Ascending aorta (tissue), 2 donors: Measurements from ENCODE around the gene CCDC170. TPM values are rescaled to one million over a fixed set of nuclear protein-coding genes. Genes with fewer than 3 reads are reported as not detected.
A peak's percentile ranks its signal among the peaks of the same experiment; 100 is the strongest.
"Not testable (repeated sequence)": the region's sequence is repeated elsewhere in the genome, so short reads cannot be mapped to it uniquely, and the experiment has no call there.

ENCODE experiments used
- DNase-seq, 2 donors: peaks; one replicate each; pipeline ENCODE4 v3.0.0-alpha.2; 2019; ENCODE audit warnings: low spot score in 2 of 2
- H3K27ac ChIP-seq, 2 donors: fragments of 200-600 bp; sonication (generic); one replicate each; pipeline ENCODE4 v1.5.1; 2016 to 2017; ENCODE audit warnings: mild to moderate bottlenecking in 1 of 2
- H3K27me3 ChIP-seq: fragments of 200-600 bp; sonication (generic); one replicate; pipeline ENCODE4 v1.5.1; 2017
- H3K36me3 ChIP-seq, 2 donors: fragments of 200-600 bp; sonication (generic); one replicate each; pipeline ENCODE4 v1.5.1; 2016
- H3K4me1 ChIP-seq, 2 donors: fragments of 200-600 bp; sonication (generic); one replicate each; pipeline ENCODE4 v1.5.1; 2016 to 2017; ENCODE audit warnings: mild to moderate bottlenecking in 1 of 2
- H3K4me3 ChIP-seq, 2 donors: fragments of 200-600 bp; sonication (generic); one replicate each; pipeline ENCODE4 v1.5.1; 2016 to 2017; ENCODE audit warnings: mild to moderate bottlenecking in 1 of 2
- H3K9me3 ChIP-seq, 2 donors: fragments of 200-600 bp; sonication (generic); one replicate each; pipeline ENCODE4 v1.5.1; 2016
- intact Hi-C: fragments of 100-400 bp; cut with DNase I; formaldehyde crosslinking; loops from one replicate; pipeline ENCODE4 v1.15.1; 2023
- total RNA-seq: library from RNA; depleted of rRNA; stranded (reverse); fragments of >200 nt; gene quantifications from one replicate; pipeline ENCODE4 v1.1.0, GENCODE V29; 2016
- TF ChIP-seq, protein P1 (sequence below), 3 experiments: fragments of 200-600 bp in 2 of 3; fragments of 450-650 bp in 1 of 3; sonication (generic) in 2 of 3; IDR thresholded peaks; one replicate each; pipeline ENCODE4 v1.5.1; 2016 to 2019; ENCODE audit warnings: antibody characterized with exemption in 3 of 3, mild to moderate bottlenecking in 1 of 3, moderate library complexity in 1 of 3

Gene CCDC170, protein sequence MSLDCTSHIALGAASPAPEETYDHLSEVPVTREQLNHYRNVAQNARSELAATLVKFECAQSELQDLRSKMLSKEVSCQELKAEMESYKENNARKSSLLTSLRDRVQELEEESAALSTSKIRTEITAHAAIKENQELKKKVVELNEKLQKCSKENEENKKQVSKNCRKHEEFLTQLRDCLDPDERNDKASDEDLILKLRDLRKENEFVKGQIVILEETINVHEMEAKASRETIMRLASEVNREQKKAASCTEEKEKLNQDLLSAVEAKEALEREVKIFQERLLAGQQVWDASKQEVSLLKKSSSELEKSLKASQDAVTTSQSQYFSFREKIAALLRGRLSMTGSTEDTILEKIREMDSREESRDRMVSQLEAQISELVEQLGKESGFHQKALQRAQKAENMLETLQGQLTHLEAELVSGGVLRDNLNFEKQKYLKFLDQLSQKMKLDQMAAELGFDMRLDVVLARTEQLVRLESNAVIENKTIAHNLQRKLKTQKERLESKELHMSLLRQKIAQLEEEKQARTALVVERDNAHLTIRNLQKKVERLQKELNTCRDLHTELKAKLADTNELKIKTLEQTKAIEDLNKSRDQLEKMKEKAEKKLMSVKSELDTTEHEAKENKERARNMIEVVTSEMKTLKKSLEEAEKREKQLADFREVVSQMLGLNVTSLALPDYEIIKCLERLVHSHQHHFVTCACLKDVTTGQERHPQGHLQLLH
- not detected for total RNA-seq

DNA sequence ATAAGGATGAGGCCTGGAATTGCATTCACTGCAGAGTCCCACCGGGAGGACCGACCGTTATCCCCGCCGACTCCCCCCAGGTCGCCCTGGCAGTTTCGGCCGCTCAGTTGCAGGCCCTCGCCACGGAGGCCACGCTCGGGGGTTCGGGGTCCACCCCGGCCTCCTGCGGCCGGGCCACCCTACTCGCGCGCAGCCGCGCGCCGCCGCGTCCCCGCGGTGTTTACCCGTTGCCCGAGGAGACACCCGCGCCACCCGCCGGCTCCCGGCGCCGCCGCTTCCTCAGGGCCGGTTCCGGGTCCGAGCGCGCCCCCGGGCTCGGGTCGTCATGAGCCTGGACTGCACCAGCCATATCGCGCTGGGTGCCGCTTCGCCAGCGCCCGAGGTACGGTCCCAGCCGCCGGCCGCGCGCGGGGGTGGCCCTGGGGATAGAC lies at the start of gene CCDC170:
TSS of gene CCDC170 (plus strand) at position 214 of the 431 bp plus-strand sequence. CDS start at position 326, 112 bp downstream.
- DNase-seq: no peak
- Histone ChIP-seq H3K27me3 (no peaks in the 10 kb centered on the region), H3K36me3 (no peaks in the 10 kb centered on the region), H3K27ac (peak within 1 kb of the TSS; percentile 62 to 66), H3K4me3 (peak within 1 kb of the TSS; percentile 68 to 76), H3K9me3 (no peaks in the 10 kb centered on the region), H3K4me1 (peaks cover 0 to 4% of the 10 kb centered on the region in 2 donors)
- intact Hi-C loops: no loop called here
- TF ChIP-seq, protein P1, sequence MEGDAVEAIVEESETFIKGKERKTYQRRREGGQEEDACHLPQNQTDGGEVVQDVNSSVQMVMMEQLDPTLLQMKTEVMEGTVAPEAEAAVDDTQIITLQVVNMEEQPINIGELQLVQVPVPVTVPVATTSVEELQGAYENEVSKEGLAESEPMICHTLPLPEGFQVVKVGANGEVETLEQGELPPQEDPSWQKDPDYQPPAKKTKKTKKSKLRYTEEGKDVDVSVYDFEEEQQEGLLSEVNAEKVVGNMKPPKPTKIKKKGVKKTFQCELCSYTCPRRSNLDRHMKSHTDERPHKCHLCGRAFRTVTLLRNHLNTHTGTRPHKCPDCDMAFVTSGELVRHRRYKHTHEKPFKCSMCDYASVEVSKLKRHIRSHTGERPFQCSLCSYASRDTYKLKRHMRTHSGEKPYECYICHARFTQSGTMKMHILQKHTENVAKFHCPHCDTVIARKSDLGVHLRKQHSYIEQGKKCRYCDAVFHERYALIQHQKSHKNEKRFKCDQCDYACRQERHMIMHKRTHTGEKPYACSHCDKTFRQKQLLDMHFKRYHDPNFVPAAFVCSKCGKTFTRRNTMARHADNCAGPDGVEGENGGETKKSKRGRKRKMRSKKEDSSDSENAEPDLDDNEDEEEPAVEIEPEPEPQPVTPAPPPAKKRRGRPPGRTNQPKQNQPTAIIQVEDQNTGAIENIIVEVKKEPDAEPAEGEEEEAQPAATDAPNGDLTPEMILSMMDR (IDR thresholded peaks at IDR 0.05): no peak

DNA sequence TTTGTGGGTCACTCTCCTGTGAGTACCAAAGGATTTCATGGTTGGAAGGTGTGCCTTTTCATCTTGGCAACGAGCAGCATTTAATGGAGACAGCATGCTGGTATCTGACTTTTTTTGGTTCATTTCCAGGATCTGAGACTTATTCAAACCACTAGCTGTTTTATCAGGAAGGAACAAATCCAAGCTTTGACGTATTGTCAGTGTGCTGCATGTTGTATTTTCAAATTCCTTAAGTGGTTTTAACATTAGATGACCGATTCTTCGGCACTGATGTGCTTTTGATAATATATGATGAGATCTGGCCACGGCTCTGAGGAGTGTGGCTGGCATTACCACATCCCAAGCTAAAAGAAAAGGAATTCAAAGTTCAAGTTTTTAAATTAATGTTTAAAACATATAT lies 48.3 kb upstream of the CCDC170 start:
- Histone ChIP-seq H3K27ac (peak overlapping the region; percentile 85 to 90), H3K4me3 (peak overlapping the region in 1 of 2 donors; percentile 6), H3K9me3 (no peaks in the 10 kb centered on the region), H3K27me3 (no peaks in the 10 kb centered on the region), H3K36me3 (no peaks in the 10 kb centered on the region), H3K4me1 (peaks cover 8 to 32% of the 10 kb centered on the region in 2 donors)
- DNase-seq: no peak
- intact Hi-C loops: no loop called here
- TF ChIP-seq, protein P1 (IDR thresholded peaks at IDR 0.05): no peak

DNA sequence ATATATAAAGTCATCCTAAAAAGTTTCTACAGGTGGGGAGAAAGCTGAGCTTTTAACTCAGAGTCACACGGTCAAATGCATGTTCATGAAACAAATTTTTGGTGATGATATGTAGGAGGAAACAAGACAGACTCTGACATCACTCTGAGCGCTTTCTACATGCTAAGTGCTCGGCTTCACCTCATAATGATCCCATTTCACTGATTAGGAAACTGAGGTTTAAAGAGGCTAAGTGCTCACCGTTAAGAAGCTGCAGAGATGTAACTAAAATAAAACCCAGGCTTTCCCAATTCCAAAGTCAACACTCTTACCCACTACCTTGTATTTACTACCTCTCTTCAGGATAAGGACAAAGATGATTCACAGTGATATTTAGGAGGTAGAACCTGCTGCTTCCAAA lies 46.6 kb upstream of the CCDC170 start:
- Histone ChIP-seq H3K27ac (peak overlapping the region; percentile 85 to 90), H3K4me1 (peaks cover 8 to 22% of the 10 kb centered on the region in 2 donors), H3K9me3 (no peaks in the 10 kb centered on the region), H3K4me3 (no peak overlapping the region), H3K36me3 (no peaks in the 10 kb centered on the region), H3K27me3 (no peaks in the 10 kb centered on the region)
- intact Hi-C loops: no loop called here
- TF ChIP-seq, protein P1 (IDR thresholded peaks at IDR 0.05): no peak
- DNase-seq: no peak

DNA sequence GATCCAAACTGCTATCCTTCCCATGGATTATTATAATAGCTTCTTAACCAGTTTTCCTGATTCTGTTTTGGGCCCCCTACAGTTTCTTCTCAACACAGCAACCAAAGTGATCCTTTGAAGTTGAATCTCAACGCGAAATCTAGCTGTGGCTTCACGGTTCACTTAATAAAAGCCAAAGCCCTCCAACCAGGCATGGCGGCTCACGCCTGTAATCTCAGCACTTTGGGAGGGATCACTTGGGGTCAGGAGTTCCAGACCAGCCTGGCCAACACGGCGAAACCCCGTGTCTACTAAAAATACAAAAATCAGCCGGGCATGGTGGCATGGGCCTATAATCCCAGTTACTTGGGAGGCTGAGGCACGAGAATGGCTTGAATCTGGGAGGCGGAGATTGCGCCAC lies 45.2 kb upstream of the CCDC170 start:
- Histone ChIP-seq H3K4me3 (no peak overlapping the region), H3K9me3 (no peaks in the 10 kb centered on the region), H3K4me1 (peaks cover 8 to 21% of the 10 kb centered on the region in 2 donors), H3K27me3 (no peaks in the 10 kb centered on the region), H3K27ac (peak overlapping the region in 1 of 2 donors; percentile 90), H3K36me3 (no peaks in the 10 kb centered on the region)
- intact Hi-C loops: no loop called here
- TF ChIP-seq, protein P1 (IDR thresholded peaks at IDR 0.05): no peak
- DNase-seq: no peak

- DNase-seq, H3K36me3 ChIP-seq, H3K27me3 ChIP-seq, H3K27ac ChIP-seq, H3K9me3 ChIP-seq: not testable (repeated sequence)
- peaks cover 3 to 12% of the 10 kb centered on the region in 2 donors for H3K4me1 ChIP-seq
- peak overlapping the region; percentile 86 for H3K4me3 ChIP-seq
- intact Hi-C loops: loop anchor here (5.0 kb wide), 1 partner anchor 584 kb away; the partner anchor contains the start of gene MTHFD1L
Observed at GRCh38 chr6:151450928-151451327, 42.9 kb upstream of the CCDC170 start.
